Measurements from ENCODE around the gene BNC2.

GRCh38 chr9:16407617-16408016, 462.9 kb downstream of the BNC2 start:
- no peak for TF ChIP-seq CTCF (IDR thresholded peaks at IDR 0.05; ENCODE audit: insufficient read depth, low read length)
- TF ChIP-seq POLR2AphosphoS5 (IDR thresholded peaks at IDR 0.05; ENCODE audit: low read depth): no peak
- TF ChIP-seq SPI1 (IDR thresholded peaks at IDR 0.05; ENCODE audit: borderline replicate concordance, low read depth): no peak
- TF ChIP-seq REST (IDR thresholded peaks at IDR 0.05; ENCODE audit: insufficient replicate concordance, low read depth): no peak
- no peak for TF ChIP-seq GABPA (IDR thresholded peaks at IDR 0.05; ENCODE audit: low read depth)
